Cardiac muscle cell (in vitro differentiated cells and primary cell): ENCODE results near the gene ACOX3. TPM values are rescaled to one million over a fixed set of nuclear protein-coding genes. Genes with fewer than 3 reads are reported as not detected.

ENCODE experiments used
- DNase-seq, 2 donors: peaks; one replicate each; pipeline versions ENCODE4 v3.0.0 to v3.0.0-alpha.2; 2010 to 2017; ENCODE audit warnings: low read depth in 1 of 2, low spot score in 1 of 2
- H3K27ac ChIP-seq: fragments of 200-600 bp; sonication (generic); 2 replicates; pipeline ENCODE4 v1.5.1; 2016
- H3K27me3 ChIP-seq: fragments of 200-600 bp; sonication (generic); 2 replicates; pipeline ENCODE4 v1.6.0; 2016; ENCODE audit warnings: control low read depth
- H3K36me3 ChIP-seq: fragments of 200-600 bp; sonication (generic); 2 replicates; pipeline ENCODE4 v1.5.1; 2016; ENCODE audit warnings: control low read depth
- H3K4me1 ChIP-seq: fragments of 200-600 bp; sonication (generic); 2 replicates; pipeline ENCODE4 v1.8.1; 2017; ENCODE audit warnings: low read depth, mild to moderate bottlenecking, mixed run types
- H3K4me3 ChIP-seq: fragments of 200-600 bp; sonication (generic); 2 replicates; pipeline ENCODE4 v1.5.1; 2016; ENCODE audit warnings: mild to moderate bottlenecking
- H3K9me3 ChIP-seq: fragments of 200-600 bp; sonication (generic); 2 replicates; pipeline ENCODE4 v1.5.1; 2017; ENCODE audit warnings: low read depth, mild to moderate bottlenecking, control low read depth
- polyA plus RNA-seq: library from polyadenylated mRNA; unstranded; fragments of >200 nt; fragmentation: Nextera tagmentation; extraction: Ambion mirVana; gene quantifications from 2 replicates; pipeline ENCODE4 v1.2.1, GENCODE V29; 2016
- total RNA-seq: library from RNA; depleted of rRNA; stranded (reverse); fragments of >200 nt; gene quantifications from 2 replicates; pipeline ENCODE4 v1.2.3, GENCODE V29; 2016
- TF ChIP-seq, protein P1 (sequence below): IDR thresholded peaks from 2 replicates; pipeline ENCODE4 v1.5.1; 2012; ENCODE audit warnings: low read depth, mild to moderate bottlenecking, low read length

The ACOX3 gene
- total and polyA plus RNA-seq, 2 experiments from 2014 or later = 19.1 to 38.7 TPM

DNA sequence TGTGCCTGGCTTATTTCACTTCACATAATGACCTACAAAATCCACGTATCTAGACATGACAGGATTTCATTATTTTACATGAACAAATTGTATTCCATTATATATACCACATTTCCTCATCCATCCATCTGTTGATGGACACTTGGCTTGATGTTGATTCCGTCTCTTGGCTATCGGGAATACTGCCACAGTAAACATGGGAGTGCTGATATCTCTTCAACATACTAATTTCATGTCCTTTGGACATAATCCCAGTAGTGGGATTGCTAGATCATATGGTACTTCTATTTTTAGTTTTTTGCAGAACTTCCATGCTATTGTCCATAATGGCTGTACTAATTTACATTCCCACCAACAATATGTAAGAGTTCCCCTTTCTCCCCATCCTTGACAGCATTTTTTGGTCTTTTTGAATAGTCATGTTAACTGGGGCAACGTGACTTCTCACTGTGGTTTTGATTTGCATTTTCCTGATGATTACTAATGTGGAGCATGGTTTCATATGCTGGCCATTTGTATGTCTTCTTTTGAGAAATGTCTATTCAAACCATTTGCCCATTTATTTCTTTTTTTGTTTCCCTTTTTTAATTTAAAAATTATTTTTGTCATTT, 102.1 kb downstream of the ACOX3 start:
- Histone ChIP-seq H3K27ac (no peak overlapping the region), H3K4me1 (no peaks in the 10 kb centered on the region), H3K9me3 (no peaks in the 10 kb centered on the region), H3K27me3 (no peaks in the 10 kb centered on the region), H3K36me3 (no peaks in the 10 kb centered on the region), H3K4me3 (no peak overlapping the region)
- TF ChIP-seq, protein P1, sequence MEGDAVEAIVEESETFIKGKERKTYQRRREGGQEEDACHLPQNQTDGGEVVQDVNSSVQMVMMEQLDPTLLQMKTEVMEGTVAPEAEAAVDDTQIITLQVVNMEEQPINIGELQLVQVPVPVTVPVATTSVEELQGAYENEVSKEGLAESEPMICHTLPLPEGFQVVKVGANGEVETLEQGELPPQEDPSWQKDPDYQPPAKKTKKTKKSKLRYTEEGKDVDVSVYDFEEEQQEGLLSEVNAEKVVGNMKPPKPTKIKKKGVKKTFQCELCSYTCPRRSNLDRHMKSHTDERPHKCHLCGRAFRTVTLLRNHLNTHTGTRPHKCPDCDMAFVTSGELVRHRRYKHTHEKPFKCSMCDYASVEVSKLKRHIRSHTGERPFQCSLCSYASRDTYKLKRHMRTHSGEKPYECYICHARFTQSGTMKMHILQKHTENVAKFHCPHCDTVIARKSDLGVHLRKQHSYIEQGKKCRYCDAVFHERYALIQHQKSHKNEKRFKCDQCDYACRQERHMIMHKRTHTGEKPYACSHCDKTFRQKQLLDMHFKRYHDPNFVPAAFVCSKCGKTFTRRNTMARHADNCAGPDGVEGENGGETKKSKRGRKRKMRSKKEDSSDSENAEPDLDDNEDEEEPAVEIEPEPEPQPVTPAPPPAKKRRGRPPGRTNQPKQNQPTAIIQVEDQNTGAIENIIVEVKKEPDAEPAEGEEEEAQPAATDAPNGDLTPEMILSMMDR = no peak
- no peak for DNase-seq

DNA sequence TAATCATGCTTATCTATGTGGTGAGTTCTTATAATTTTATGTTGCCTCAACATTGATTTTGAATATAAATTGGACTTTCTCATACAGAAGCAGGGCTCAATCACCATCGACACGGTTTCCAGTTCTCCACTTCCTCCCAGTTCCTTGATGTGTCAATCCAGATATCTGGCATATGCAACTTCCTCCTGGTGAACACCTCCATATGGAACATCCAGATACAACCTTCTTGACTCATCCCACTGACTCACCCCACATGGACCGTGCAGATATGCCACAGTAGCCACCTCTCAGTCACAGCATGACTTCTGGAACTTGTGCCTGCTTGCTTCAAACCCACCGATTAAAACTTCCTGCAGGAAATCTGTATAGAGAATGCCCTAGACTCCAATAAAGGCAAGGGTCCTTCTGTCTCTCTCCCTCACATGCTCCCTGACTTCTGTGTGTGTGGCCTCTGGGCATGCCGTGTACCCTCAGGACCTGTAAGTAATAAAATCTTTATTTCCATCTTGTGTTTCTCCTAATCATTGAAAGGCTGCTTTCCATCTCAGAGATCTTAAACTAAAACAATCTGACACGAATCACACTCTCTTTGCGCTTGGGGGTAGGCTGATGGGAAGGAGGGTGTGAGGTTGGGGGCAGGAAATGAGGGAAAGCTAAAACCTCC, 104.0 kb downstream of the ACOX3 start:
- no peak overlapping the region for H3K4me3 ChIP-seq
- no peak overlapping the region for H3K27ac ChIP-seq
- H3K27me3 ChIP-seq = no peaks in the 10 kb centered on the region
- H3K36me3 ChIP-seq = no peaks in the 10 kb centered on the region
- peak in 1 of 2 donors; percentile 13 for DNase-seq
- no peaks in the 10 kb centered on the region for H3K4me1 ChIP-seq
- TF ChIP-seq, protein P1 = no peak
- no peaks in the 10 kb centered on the region for H3K9me3 ChIP-seq

DNA sequence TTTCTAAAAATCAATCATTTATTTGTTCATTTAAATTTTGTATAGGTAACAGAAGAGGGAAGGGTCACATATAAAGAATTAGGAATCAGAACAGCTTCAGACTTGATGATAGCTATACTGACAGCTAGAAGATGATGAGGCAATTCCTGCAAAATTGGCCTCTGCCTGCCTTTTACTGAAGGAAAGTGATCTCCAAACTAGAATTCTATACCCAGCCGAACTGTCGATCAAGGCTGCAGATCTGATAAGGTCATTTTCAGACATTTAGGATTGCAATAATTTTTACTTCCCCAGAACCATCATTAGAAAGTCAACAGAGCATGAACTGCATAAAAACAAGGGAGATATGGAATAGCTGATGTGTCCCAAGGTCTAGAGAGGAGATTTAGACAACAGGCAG, 104.7 kb downstream of the ACOX3 start:
- no peaks in the 10 kb centered on the region for H3K9me3 ChIP-seq
- H3K4me1 ChIP-seq = no peaks in the 10 kb centered on the region
- TF ChIP-seq, protein P1 = no peak
- H3K4me3 ChIP-seq = no peak overlapping the region
- no peaks in the 10 kb centered on the region for H3K36me3 ChIP-seq
- H3K27ac ChIP-seq = no peak overlapping the region
- H3K27me3 ChIP-seq = no peaks in the 10 kb centered on the region
- DNase-seq = no peak

DNA sequence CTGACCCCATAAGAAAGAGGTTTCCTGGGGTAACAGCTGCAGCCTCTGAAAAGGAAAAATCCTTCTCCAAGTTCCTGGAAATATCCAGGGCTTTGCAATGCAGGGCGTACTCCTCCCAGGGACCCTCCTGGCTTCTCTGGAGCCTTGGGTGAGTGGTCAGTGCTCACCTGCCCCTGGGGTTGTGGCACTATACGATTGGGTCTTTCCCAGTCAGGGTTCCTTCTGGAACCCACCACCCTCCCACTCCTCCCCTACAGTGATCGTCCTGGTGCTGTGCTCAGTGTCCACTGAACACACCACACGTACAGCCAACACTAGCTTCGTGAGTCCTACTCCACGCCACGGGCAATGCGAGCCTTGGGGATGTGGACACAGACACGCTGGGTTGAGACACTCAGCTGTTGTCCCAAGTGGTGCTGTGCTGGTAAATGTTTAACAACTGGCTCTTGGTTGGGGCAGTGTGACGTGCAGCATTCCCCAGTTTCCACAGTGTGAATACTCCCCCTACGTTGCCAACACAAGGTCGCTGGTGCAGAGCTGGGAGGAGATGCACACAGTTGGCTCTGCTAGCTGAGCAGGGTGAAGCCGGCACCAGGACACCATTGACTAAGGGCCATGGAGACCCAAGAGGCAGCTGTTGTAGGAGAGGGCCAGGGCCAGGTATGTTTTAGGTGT, 105.6 kb downstream of the ACOX3 start:
- Histone ChIP-seq H3K27me3 (no peaks in the 10 kb centered on the region), H3K4me1 (no peaks in the 10 kb centered on the region), H3K4me3 (no peak overlapping the region), H3K36me3 (no peaks in the 10 kb centered on the region), H3K27ac (no peak overlapping the region), H3K9me3 (no peaks in the 10 kb centered on the region)
- no peak for DNase-seq
- TF ChIP-seq, protein P1 = no peak

DNA sequence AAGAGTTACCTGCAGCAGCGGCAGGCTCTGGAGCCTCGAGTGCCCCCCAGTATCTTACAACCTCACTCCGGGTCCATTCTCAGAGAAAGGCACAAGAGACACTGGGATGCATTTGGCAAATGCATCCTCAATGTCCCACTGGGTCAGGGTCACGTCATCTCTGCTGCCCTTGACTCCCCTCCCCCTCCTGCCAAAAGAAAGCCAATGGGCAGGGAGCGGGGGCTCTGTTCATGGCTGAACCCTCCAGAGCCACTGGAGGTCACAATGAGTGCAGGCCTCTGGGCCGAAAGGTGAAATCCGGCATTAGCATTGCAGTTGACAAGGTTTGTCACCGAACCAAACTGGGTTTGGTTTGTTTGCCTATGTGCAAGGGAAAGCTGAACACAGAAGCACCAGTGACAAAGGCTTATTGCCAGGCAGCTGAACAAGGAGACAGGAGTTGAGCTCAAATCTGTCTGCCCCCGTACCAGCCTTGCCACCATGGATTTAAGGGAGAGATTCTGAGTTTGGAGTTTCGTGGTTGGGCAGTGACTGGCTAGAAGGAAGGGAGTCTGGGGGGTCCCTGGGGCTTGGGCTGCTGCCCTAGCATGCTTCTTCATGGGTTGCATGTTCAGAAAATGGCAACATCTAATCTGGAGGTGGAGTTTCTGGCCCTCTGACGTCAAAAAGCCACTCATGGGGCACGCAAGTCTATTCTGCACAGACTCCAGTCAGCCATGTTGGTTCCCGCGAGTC, 106.6 kb downstream of the ACOX3 start:
- TF ChIP-seq, protein P1 = no peak
- no peak for DNase-seq
- H3K4me1 ChIP-seq = no peaks in the 10 kb centered on the region
- no peak overlapping the region for H3K27ac ChIP-seq
- H3K9me3 ChIP-seq = no peaks in the 10 kb centered on the region
- no peak overlapping the region for H3K4me3 ChIP-seq
- no peaks in the 10 kb centered on the region for H3K27me3 ChIP-seq
- no peaks in the 10 kb centered on the region for H3K36me3 ChIP-seq
